GM12892 (cell line): ENCODE measurements around the gene TAS2R43. TPM values are rescaled to one million over a fixed set of nuclear protein-coding genes. Genes with fewer than 3 reads are reported as not detected.
"Not testable (repeated sequence)": the region's sequence is repeated elsewhere in the genome, so short reads cannot be mapped to it uniquely, and the experiment has no call there.

Source experiments
- DNase-seq: peaks from one replicate; pipeline ENCODE4 v3.0.0; 2011; ENCODE audit not compliant: insufficient read length
- FAIRE-seq: peaks from 2 replicates; lab custom pipeline; 2011; peaks lifted over from hg19 to GRCh38; lab: Jason Lieb, UNC
- POLR2A ChIP-seq: IDR thresholded peaks from 2 replicates; pipeline ENCODE4 v1.6.1; 2011; ENCODE audit warnings: low read depth, low read length, control low read depth
- POLR2AphosphoS5 ChIP-seq: IDR thresholded peaks from 2 replicates; pipeline ENCODE4 v1.6.1; 2011; ENCODE audit warnings: low read depth, low read length, control low read depth
- TAF1 ChIP-seq: IDR thresholded peaks from 2 replicates; pipeline ENCODE4 v1.6.1; 2011; ENCODE audit warnings: low read depth, mild to moderate bottlenecking, control low read depth, low read length, borderline replicate concordance
- polyA plus RNA-seq: library from polyadenylated mRNA; unstranded; fragments of >200 nt; gene quantifications from one replicate; pipeline ENCODE4 v1.2.1, GENCODE V29; 2012; ENCODE audit warnings: missing spikeins, inconsistent platforms; ENCODE audit not compliant: missing spikeins

TAS2R43 gene, protein sequence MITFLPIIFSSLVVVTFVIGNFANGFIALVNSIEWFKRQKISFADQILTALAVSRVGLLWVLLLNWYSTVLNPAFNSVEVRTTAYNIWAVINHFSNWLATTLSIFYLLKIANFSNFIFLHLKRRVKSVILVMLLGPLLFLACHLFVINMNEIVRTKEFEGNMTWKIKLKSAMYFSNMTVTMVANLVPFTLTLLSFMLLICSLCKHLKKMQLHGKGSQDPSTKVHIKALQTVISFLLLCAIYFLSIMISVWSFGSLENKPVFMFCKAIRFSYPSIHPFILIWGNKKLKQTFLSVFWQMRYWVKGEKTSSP
- polyA plus RNA-seq = 0.28 TPM

- TF ChIP-seq POLR2A (no peak), POLR2AphosphoS5 (no peak), TAF1 (no peak)
- no peak for DNase-seq
- no peak for FAIRE-seq
Observed at GRCh38 chr12:11092128-11092527, at the start of gene TAS2R43. TSS of gene TAS2R43 (minus strand) at chr12:11092313. CDS start at chr12:11092229, 84 bp downstream.

DNA sequence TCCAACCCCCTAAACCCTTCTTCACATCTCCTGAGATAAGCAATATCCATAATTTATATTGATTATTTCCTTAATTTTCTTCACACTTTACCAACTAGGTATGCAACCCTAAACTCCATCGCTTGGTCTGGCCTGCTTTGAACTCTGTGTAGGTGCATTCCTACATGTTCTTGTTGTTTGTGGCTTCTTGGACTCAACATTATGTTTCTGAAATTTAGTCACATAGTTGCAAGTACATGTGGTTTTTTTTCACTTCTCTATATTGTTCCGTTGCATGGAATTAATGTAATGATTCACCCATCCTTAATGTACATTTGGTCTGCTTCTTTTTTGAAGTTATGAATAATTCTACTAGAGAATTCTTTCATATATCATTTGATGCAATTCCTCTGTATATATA, 44.0 kb upstream of the TAS2R43 start:
- no peak for TF ChIP-seq TAF1
- TF ChIP-seq POLR2AphosphoS5 = no peak
- TF ChIP-seq POLR2A = no peak
- FAIRE-seq = no peak
- no peak for DNase-seq

- no peak for DNase-seq
- TF ChIP-seq TAF1 (no peak), POLR2AphosphoS5 (no peak), POLR2A (no peak)
- no peak for FAIRE-seq
Observed at GRCh38 chr12:11134305-11134704, 42.2 kb upstream of the TAS2R43 start, which contains the start of gene TAS2R30. TSS of gene TAS2R30 (minus strand) at chr12:11134644. CDS start at chr12:11134244, 400 bp downstream.

- DNase-seq (no peak), FAIRE-seq (no peak)
- TF ChIP-seq TAF1 (no peak), POLR2AphosphoS5 (no peak), POLR2A (no peak)
Observed at GRCh38 chr12:11133816-11134215, 41.7 kb upstream of the TAS2R43 start.

DNA sequence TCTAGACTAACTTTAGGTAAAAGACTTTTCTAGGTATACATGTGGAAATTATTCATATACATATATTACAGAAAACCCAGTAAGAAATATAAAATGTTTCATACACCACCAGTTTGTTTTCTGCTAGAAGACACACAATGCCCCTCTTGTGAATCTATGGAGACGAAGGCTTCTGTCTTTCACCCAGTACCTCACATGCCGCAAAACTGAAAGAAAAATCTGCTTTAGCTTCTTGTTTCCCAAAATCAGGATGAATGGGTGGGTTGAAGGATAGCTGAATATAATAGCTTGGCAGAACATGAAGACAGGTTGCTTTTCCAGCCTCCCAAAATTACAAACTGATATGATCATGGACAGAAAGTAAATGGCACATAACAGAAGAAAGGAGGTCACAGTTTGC, 41.0 kb upstream of the TAS2R43 start:
- peak; percentile 61 for FAIRE-seq

GRCh38 chr12:11130999-11131398, 38.9 kb upstream of the TAS2R43 start:
- FAIRE-seq = no peak
- TF ChIP-seq TAF1 (no peak), POLR2AphosphoS5 (no peak), POLR2A (no peak)
- no peak for DNase-seq

More for the DNA sequence above, 41.0 kb upstream of the TAS2R43 start:
- no peak for DNase-seq
- TF ChIP-seq TAF1 = no peak
- TF ChIP-seq POLR2AphosphoS5 = no peak
- no peak for TF ChIP-seq POLR2A

GRCh38 chr12:11130382-11130781, 38.3 kb upstream of the TAS2R43 start:
- FAIRE-seq (no peak), DNase-seq (no peak)
- TF ChIP-seq POLR2AphosphoS5 = no peak
- TF ChIP-seq POLR2A = no peak
- TF ChIP-seq TAF1 = no peak

- not testable (repeated sequence) for DNase-seq, FAIRE-seq
Observed at GRCh38 chr12:11114130-11114529, 22.0 kb upstream of the TAS2R43 start.

DNA sequence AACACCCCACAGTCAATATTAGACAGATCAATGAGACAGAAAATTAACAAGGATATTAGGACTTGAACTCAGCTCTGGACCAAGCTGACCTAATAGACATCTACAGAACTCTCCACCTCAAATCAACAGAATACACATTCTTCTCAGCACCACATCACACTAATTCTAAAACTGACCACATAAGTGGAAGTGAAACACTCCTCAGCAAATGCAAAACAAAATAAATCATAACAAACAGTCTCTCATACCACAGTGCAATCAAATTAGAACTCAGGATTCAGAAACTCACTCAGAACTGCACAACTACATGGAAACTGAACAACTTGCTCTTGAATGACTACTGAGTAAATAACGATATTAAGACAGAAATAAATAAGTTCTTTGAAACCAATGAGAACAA, 19.1 kb upstream of the TAS2R43 start:
- peak; percentile 56 for FAIRE-seq
- not testable (repeated sequence) for DNase-seq

GRCh38 chr12:11108862-11109261, 16.7 kb upstream of the TAS2R43 start:
- FAIRE-seq (no peak), DNase-seq (no peak)
- TF ChIP-seq TAF1 (no peak), POLR2AphosphoS5 (no peak), POLR2A (no peak)

DNA sequence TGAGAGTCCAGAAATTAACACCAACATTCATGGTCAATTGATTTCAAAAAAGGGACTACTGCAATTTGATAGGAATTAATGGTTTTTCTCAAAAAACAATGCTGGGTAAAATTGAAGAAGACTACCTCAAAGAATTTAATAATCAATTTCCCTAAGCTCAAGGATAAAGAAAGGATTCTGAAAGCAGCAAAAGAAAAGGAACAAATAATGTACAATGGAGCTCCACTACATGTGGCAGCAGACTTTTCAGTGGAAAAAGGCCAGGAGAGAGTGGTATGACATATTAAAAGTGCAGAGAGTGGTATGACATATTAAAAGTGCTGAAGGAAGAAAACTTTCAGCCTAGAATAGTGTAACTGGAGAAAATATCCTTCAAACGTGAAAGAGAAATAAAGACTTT, 15.6 kb upstream of the TAS2R43 start:
- FAIRE-seq = no peak
- no peak for DNase-seq
- TF ChIP-seq POLR2A (no peak), TAF1 (no peak), POLR2AphosphoS5 (no peak)

DNA sequence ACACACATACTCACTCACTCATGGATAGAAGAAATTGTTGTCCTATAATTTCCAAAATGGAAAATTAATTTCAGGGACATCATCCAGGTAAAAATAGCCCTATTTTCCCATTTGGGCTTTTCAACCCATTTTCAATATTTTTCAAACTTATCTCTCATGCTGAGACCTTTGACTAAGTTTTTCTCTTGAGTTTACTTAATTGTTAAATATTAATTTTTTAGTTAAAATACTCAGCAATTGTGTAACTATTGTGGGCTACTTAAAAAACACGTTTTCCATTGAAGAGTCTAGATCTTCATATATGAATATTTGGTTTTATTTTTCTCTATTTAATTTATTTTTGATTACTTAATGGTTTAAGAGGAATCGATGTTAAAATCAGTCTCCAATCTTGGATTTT, 14.2 kb upstream of the TAS2R43 start:
- FAIRE-seq = no peak
- TF ChIP-seq POLR2A (no peak), TAF1 (no peak), POLR2AphosphoS5 (no peak)
- DNase-seq = no peak

GRCh38 chr12:11105546-11105945, 13.4 kb upstream of the TAS2R43 start:
- DNase-seq = no peak
- FAIRE-seq = no peak
- TF ChIP-seq POLR2AphosphoS5 (no peak), POLR2A (no peak), TAF1 (no peak)

- DNase-seq = not testable (repeated sequence)
- FAIRE-seq = peak; percentile 64
Observed at GRCh38 chr12:11094910-11095309, 2.8 kb upstream of the TAS2R43 start.
